Spleen (tissue), 7 donors: ENCODE data around the gene AHCYL2.

Source experiments
- CTCF ChIP-seq, 11 experiments: fragments of 200-600 bp in 7 of 11; fragments of 450-650 bp in 4 of 11; sonication (generic) in 4 of 11; IDR thresholded peaks in 8 of 11; conservative IDR thresholded peaks in 3 of 11; 1 replicate in 7 of 11; 2 replicates in 4 of 11; pipeline versions ENCODE4 v1.4.0 to v1.8.0; 2016 to 2021; ENCODE audit warnings: antibody characterized with exemption in 11 of 11, inconsistent platforms in 4 of 11, mild to moderate bottlenecking in 1 of 11
- POLR2A ChIP-seq, 3 donors: fragments of 450-650 bp; IDR thresholded peaks; one replicate each; pipeline ENCODE4 v1.5.1; 2017; ENCODE audit warnings: antibody characterized with exemption in 3 of 3, mild to moderate bottlenecking in 1 of 3
- POLR2AphosphoS5 ChIP-seq, 3 donors: sonication (generic); formaldehyde crosslinking; IDR thresholded peaks; one replicate each; pipeline ENCODE4 v1.5.1; 2017; ENCODE audit warnings: antibody characterized with exemption in 3 of 3
- donor health status: DM: no; HTN: no; CAD: no; lungs with moderate emphysema.
- donor health status: DM: no; HTN: no; CAD: no.
- donor health status: DM: no; HTN: no; CAD: no.

- TF ChIP-seq CTCF (IDR thresholded peaks at IDR 0.05 in 8 of 11, conservative IDR thresholded peaks at IDR 0.05 in 3 of 11) (no peak), POLR2A (IDR thresholded peaks at IDR 0.05) (no peak), POLR2AphosphoS5 (IDR thresholded peaks at IDR 0.05) (no peak)
Observed at GRCh38 chr7:129388333-129389098, 163.7 kb downstream of the AHCYL2 start.
